Iris pigment epithelial cell (primary cell): Measurements from ENCODE around the gene TRIM25.
A peak's percentile ranks its signal among the peaks of the same experiment; 100 is the strongest.

Experiments
- DNase-seq: peaks from one replicate; pipeline ENCODE4 v3.0.0-alpha.2; 2011; ENCODE audit warnings: low read depth

The TRIM25 gene

GRCh38 chr17:56926704-56927103, 12.9 kb upstream of the TRIM25 start:
- DNase-seq, result no peak

- DNase-seq, result no peak
Observed at GRCh38 chr17:56926270-56926669, 12.4 kb upstream of the TRIM25 start.

GRCh38 chr17:56925088-56925487, 11.2 kb upstream of the TRIM25 start:
- DNase-seq, result no peak

DNA sequence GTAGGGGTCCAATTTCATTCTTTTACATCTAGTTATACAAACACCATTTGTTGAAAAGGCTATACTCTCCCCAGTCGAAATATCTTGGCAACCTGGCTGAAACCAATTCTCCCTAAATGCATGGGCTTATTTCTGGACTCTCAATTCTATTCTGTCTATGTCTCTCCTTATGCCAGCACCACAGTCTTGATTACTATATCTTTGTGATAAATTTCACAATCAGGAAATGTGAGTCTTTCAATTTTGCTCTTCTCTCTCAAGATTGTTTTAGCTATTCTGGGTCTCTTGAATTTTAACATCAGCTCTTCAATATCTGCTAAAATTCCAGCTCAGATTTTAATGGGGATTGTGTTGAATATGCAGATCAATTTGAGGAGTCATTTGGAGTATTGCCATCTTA, 5.9 kb upstream of the TRIM25 start:
- DNase-seq, result peak; percentile 23

DNA sequence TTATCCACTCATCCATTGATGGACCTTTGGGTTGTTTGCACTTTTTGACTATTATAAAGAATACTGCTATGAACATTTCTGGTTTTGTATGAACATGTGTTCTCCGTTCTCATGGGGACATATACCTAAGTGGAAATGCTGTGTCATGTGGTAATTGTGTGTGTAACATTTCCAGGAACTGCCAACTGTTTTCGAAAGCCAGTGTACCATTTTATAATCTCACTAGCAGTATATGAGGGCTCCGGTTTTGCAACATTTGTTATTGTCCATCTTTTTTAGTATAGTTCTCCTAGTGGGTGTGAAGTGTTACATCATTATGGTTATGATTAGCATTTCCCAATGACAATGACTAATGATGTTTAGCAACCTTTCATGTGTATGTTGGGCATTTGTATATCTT, 5.1 kb upstream of the TRIM25 start:
- peak; percentile 76 for DNase-seq

GRCh38 chr17:56917559-56918296, 3.9 kb upstream of the TRIM25 start:
- peak; percentile 50 for DNase-seq

DNA sequence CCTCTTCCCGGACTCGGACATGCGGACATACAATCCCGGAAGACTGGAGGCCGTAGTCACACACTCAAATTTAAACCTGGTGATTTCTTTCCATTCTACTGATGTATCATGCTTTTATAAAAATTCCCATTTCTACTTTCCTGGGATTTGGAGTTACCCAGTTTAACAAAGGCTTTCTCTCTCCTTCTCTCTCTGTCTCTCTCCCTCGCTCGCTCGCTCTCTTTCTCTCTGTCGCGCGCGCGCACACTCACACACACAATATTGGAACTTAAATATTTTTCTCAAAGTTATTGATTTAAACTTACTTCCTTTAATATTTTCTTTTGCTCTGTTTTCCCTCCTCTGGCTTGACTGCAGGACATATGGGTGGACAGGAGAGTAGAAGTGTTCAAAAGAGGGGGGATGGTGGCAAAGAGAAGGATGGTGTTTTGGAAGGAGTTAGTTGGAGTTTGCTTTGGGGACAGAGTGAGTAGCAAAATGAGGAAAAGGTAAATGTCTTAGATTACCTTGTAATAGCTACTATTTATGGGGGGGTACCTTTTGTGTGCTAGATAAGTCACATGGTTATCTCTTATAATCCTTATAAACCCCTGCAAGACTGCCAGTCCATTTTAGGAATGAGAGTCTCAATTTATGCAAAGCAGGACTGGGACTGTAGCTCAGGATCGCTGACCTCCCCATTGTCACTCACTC, 878 bp upstream of the TRIM25 start:
- peak; percentile 34 for DNase-seq

DNA sequence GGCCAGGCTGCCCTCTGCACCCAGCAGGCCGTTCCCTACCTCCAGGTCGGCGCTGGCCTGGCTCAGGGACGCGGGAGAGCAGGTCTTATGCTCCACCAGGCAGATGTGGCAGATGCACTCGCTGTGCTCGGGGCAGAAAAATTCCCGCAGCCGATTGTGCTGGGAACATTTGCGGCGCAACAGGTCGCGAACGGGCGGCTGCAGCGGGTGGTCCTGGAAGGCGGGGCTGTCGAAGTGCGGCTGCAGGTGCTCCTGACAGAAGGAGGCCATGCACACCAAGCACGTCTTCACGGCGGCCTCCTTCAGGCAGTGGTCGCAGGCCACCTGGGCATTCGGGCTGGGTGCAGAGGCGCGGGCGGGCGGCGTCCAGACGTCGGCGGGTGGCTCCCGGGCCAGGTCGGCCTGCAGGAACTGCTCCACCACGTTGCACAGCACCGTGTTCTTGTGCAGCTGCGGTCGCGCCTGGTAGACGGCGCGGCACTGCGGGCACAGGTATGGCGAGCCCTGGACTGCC, 439 bp downstream of the TRIM25 start:
- DNase-seq, result peak; percentile 18

DNA sequence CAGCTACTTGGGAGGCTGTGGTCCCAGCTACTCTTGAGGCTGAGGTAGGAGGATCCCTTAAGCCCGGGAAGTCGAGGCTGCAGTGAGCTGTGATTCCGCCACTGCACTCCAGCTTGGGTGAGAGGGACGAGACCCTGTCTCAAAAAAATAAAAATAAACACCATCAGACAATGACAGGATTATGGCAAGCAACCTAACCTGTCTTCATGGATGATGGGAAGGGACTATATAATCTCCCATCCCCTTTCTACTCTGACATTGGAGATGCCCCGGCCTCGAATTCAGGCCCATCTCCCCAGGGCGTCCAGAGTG, 893 bp downstream of the TRIM25 start:
- no peak for DNase-seq

- DNase-seq, result no peak
Observed at GRCh38 chr17:56912105-56912999, 1.5 kb downstream of the TRIM25 start.

DNA sequence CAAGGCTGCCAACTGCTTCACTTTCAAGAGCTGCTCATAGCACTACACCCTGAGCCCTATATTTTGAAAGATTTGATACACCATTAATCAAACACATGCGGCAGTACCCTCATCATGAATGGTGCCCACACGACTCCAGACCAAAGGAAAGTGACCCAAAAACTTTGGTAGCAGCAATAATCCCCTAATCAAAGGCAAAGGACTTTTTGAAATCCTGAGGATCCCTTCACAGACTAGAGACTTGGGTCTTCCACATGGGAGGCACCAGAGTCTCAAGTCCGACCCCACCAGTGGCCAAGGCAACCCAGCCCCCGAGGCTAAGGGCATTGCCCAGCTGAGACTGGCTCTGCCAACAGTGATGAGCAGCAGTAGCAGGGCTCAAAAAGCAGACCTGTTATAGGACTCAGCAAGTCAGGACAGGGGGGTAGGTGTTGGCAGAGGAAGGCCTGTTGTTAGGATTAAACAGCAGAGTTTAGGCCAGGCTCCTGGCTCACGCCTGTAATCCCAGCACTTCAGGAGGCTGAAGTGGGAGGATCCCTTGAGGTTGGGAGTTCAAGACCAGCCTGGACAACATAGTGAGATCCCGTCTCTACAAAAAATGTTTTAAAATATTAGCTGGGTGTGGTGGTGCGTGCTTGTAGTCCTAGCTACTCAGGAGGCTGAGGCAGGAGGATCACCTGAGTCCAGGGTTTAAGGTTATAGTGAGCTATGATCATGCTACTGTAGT, 3.2 kb downstream of the TRIM25 start:
- DNase-seq, result no peak

GRCh38 chr17:56909742-56910508, 3.9 kb downstream of the TRIM25 start:
- no peak for DNase-seq

GRCh38 chr17:56908001-56908542, 5.8 kb downstream of the TRIM25 start:
- peak; percentile 19 for DNase-seq

DNA sequence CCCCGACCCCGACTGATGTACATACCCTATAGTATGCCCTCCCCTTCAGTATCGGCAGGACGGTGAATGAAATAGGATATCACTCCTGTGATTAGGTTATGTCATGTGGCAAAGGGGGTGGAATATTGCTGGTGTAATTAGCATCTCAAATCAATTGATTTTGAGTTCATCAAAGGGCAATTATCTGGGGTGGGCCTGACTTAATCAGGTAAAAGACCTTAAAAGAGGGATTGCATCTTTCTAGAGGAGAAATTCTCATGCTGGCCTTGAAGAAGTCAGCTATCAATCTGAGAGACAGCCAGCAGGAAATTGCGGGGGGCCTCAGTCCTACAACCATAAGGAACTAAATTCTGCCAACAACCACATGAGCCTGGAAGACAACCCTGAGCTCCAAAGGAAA, 10.3 kb downstream of the TRIM25 start:
- DNase-seq, result no peak

GRCh38 chr17:56902348-56902747, 11.5 kb downstream of the TRIM25 start:
- peak; percentile 36 for DNase-seq

GRCh38 chr17:56899403-56899802, 14.4 kb downstream of the TRIM25 start:
- DNase-seq, result no peak

DNA sequence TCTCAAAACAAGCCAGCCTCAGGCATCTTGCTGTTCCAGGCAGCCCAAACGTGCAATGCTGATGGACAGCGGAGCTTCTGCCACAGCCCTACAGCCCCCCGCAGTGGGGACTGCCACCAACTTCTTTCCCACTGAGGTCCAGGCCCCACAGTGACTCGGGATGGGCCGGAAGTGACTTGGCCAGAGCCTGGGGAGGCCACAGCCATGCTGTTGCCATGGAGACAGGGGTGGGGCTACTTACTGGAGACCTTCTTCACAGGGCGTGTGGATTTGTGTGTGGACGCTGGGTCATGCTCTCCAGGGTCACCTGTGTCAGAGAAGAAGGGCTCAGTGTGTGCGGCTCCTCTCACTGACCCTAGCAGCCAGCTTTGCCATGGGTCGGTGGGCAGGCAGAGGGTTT, 15.0 kb downstream of the TRIM25 start:
- DNase-seq, result no peak

- no peak for DNase-seq
Observed at GRCh38 chr17:56897646-56898424, 16.0 kb downstream of the TRIM25 start.

DNA sequence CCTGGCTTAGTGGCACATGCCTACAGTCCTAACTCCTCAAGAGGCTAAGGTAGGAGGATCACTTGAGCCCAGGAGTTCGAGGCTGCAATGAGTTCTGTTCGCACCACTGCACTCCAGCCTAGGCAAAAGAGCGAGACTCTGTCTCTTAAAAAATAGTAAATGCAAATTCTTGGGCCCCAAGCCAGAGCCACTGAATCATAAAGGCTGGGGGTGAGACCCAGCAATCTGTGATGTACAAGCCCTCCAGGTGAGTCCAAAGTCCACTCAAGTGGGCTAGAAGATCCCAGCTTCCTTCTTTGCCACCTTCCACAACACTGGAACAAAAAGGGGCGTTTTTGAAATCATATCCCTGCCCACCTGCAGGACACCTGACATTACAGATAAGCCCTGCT, 16.9 kb downstream of the TRIM25 start:
- DNase-seq, result no peak
